K562 (cell line): ENCODE measurements around the gene RAB1B.

ENCODE experiments used
- CTCF ChIP-seq, 3 experiments: IDR thresholded peaks in 2 of 3; conservative IDR thresholded peaks in 1 of 3; 2 replicates each; pipeline ENCODE4 v1.5.1; 2011 to 2012; ENCODE audit warnings: low read length in 3 of 3, mild to moderate bottlenecking in 3 of 3, control low read depth in 2 of 3, improper control_type of control experiment in 1 of 3, inconsistent platforms in 1 of 3, low read depth in 1 of 3, mixed read lengths in 1 of 3, moderate library complexity in 1 of 3; ENCODE audit not compliant: insufficient read depth in 2 of 3
- HCFC1 ChIP-seq: IDR thresholded peaks from 2 replicates; pipeline ENCODE4 v1.6.1; 2012; ENCODE audit warnings: low read depth, low read length, improper control_type of control experiment
- SAP30 ChIP-seq: fragments of 200-600 bp; sonication (generic); IDR thresholded peaks from 2 replicates; pipeline ENCODE4 v1.6.1; 2012; ENCODE audit warnings: borderline replicate concordance, low read depth, mild to moderate bottlenecking, moderate library complexity, low read length, control low read depth, inconsistent platforms; ENCODE audit not compliant: insufficient read depth, poor library complexity, severe bottlenecking
- SMC3 ChIP-seq: conservative IDR thresholded peaks from 2 replicates; pipeline ENCODE4 v1.6.1; 2011; ENCODE audit warnings: low read depth, low read length, improper control_type of control experiment; ENCODE audit not compliant: insufficient read depth
- TEAD2 ChIP-seq: fragments of 450-650 bp; IDR thresholded peaks from 2 replicates; pipeline ENCODE4 v1.6.1; 2016; ENCODE audit warnings: missing genetic modification characterization, control low read depth, missing compliant biosample characterization

DNA sequence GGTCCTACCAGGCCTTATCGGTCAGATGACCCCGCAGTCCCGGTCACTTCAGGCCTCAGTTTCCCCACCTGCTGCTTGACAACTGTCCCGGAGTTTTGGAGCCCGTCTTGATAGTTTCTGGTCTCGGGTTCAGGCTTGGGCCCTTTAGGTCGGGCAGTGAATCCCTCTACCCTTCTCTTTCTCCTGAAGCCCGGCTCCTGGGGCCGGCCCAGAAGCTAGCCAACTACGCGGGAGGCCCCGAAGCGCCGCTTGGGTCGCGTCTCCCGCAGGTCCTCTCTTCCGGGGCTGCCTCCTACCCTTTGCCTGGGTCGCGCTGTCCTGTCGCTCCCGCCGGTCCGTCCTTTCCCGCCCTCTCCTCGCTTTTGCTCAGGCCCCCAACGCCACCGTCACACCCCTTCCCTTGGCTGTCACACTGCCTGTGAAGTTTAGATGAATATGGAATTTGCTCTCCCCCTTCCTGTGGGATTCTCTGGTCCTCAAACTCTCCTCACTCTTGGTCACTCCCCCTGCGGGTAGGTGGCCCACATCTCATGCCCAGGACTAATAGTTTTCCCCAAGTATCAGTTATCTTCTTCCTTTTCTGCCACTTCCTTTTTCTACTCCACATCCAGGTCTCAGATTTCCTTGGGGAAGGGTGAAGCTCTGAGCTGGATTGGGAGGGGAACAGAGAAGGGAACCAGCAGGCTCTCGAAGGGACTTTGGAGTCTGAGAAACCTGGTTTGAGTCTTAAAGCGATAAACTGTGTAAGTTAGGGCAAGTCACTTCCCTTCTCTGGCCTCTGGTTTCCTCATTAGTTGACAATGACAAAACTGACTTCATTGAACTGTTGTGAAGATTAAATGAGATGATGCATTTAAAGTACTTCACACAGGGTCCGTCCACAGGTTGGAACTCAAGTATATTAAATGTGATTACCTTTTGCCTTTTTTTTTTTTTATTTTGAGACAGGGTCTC, 790 bp downstream of the RAB1B start:
- TF ChIP-seq SAP30 (no peak), TEAD2 (tag) (no peak), HCFC1 (no peak; the same call in 1 of the 2 replicates), CTCF (IDR thresholded peaks at IDR 0.05 in 2 of 3, conservative IDR thresholded peaks at IDR 0.05 in 1 of 3; ENCODE audit: insufficient read depth in 2 of 3, low read depth in 1 of 3, low read length in 3 of 3) (peak; percentile 19 to 41 (median 20); a peak in 3 of 6 replicates), SMC3 (no peak)
